ENCODE data around the gene FAN1.

Gene FAN1

GRCh38 chr15:30919877-30920550 lies 16.3 kb downstream of the FAN1 start:
- no peak for DNase-seq (ENCODE audit: low read depth in 3 of 3, low spot score in 1 of 3)

DNA sequence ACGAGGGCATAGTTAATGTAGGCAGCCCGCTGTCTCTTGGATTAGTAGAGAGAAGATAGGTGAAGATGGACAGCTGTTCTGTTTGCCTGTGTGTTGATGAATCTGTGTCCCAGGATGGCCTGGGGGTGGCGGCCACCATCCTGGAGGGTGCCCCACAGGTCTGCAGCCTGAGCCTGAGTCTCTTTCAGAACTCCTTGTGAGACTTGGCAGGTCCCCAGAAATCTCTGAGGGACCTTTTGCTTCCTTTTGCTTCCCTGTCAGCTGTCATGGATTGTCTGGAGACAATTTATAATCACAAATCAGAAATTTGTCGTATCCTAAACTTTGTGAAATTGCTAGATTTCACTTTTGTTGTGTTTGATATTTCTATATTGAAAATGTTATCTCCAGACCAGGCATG lies 17.4 kb downstream of the FAN1 start:
- no peak for DNase-seq (ENCODE audit: low read depth in 3 of 3, low spot score in 1 of 3)

- DNase-seq (ENCODE audit: low read depth in 3 of 3, low spot score in 1 of 3) = no peak
These were observed 18.2 kb downstream of the FAN1 start for GRCh38 chr15:30921781-30922479.

DNA sequence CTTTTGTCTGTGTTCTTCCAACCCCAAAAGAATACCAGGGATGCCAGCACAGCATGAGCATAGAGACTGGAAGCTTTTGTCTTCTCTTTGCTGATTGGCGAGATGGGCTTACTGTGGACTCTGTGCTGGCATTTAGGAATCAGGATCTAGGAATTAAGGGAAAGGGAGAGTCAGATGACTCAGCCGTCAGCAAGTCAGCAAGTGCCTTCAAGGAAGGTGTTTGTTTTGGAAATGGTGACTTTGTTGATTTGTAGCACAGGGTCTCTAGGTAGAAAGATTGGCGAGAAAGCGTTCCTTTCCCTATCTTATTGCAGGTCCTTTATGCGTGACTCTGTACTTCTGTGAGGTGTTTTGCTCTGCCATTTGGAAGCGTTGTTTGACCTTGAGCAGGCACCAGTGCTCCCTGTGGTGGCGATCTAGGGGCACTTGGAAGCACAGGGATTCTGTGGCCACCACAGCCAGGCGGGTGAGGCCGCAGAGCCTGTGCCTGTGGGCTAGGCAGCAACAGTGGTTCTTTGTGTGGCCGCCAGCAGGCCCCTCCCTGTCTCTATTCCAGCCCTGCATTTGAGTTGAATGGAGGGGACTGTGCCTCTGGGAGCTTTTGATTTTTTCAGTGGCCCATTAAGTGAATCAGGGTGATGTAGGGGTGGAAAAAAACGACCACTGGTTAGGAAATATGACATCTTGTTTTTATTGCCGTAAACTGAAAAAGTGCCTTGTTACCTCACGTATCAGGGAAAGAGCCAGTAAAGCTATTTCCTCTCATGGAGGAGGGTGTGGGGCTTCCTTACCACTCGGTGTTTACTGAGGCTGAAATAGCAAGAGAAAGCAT lies 19.0 kb downstream of the FAN1 start:
- DNase-seq (ENCODE audit: low read depth in 3 of 3, low spot score in 1 of 3) = no peak

- DNase-seq (ENCODE audit: low read depth in 3 of 3, low spot score in 1 of 3) = no peak
These were observed 19.7 kb downstream of the FAN1 start for GRCh38 chr15:30923429-30923828.

DNA sequence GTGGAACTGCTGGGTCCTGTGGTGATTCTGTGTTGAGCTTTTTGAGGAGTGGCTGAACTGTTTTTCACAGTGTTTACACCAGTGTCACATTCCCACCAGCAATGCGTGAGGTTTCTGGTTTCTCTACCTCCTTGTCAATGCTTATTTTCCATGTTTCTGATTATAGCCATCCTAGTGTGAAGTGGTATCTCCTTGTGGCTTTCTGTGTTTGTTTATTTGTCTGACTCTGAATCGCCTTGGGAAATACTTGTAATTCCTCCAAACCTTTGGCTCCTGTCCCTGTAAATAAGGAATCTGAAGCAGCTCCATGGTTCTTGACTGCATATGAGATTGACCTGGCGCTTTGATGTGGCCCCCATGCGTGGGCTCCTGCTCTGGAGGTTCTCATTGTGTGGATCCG lies 20.6 kb downstream of the FAN1 start:
- no peak for DNase-seq (ENCODE audit: low read depth in 3 of 3, low spot score in 1 of 3)

DNA sequence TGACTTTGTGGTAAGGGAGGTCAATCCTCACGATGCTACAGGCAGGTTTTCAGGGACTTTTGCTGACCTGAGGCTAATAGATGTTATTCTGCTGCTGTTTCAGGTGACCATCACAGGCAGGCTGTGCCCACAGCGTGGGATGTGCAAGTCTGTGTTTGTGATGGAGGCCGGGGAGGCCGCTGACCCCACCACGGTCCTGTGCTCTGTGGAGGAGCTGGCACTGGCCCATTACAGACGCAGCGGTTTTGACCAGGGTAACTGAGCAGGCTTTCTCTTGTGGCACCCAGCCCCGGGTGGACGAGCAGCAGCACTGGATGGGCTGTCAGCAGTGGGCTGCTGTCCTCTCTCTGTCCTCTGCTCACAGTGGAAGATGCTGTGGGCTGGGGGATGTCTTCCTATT lies 22.0 kb downstream of the FAN1 start:
- no peak for DNase-seq (ENCODE audit: low read depth in 3 of 3, low spot score in 1 of 3)

DNA sequence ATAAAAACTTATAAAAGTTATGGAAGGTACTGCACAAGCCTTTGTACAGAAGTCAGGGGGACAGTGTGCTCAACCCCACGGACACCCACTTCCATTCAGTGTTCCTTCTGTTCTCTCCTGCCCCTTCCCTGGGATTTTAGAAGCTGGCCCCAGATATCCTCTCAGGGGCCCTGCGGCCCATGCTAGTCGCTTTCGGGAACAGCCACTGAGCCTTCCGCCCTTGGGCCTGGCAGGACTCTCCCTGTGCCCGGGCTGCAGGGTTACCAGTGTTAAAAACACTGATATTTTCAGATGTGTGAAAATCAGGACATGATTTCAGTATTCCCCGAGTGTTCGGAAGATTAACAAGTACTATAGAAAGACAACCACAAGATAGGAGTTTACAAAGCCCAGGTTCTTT lies 22.4 kb downstream of the FAN1 start:
- no peak for DNase-seq (ENCODE audit: low read depth in 3 of 3, low spot score in 1 of 3)

GRCh38 chr15:30927148-30927761 lies 23.5 kb downstream of the FAN1 start:
- no peak for DNase-seq (ENCODE audit: low read depth in 3 of 3, low spot score in 1 of 3)

DNA sequence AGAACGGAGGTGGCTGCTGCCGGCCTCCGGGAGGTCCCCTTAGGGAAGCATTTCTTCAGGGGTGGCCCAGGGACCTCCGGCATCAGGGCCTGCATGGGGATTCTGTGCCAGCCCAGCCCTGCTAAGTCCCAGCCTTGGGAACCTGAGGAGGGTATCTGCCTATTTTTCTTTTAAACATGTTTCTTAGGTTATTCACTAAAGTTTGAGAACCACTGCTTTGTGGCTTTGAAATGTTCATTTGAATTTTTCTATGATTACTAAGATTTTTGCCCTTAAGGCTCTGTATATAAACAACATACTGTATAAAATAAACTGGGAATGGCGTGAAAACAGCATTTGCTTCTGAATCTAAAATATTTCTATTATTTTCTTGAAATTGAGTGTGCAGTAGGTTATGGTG lies 24.4 kb downstream of the FAN1 start:
- no peak for DNase-seq (ENCODE audit: low read depth in 3 of 3, low spot score in 1 of 3)

DNA sequence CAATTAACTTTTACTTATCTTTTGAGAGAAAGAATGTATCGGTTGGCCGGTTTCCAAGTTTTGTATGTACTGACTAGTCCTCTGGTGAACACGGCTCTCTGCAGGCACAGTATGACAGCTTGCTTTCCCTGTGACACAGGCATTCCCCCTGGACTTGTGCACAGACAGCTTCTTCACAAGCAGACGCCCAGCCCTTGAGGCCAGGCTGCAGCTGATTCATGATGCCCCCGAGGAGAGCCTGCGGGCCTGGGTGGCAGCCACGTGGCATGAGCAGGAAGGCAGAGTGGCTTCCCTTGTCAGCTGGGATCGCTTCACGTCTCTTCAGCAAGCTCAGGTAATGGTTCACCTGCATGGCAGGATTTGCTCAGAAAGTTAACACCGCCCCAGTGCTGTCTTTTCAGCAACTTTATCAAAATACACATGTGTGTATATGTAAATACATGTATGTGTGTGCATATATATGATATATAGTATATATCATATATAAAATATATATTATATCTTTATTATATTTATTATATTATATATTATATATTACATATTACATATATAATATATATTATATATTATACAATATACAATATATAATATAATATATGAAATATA lies 25.5 kb downstream of the FAN1 start:
- DNase-seq (ENCODE audit: low read depth in 3 of 3, low spot score in 1 of 3) = no peak

GRCh38 chr15:30929982-30930381 lies 26.3 kb downstream of the FAN1 start:
- no peak for DNase-seq (ENCODE audit: low read depth in 3 of 3, low spot score in 1 of 3)

DNA sequence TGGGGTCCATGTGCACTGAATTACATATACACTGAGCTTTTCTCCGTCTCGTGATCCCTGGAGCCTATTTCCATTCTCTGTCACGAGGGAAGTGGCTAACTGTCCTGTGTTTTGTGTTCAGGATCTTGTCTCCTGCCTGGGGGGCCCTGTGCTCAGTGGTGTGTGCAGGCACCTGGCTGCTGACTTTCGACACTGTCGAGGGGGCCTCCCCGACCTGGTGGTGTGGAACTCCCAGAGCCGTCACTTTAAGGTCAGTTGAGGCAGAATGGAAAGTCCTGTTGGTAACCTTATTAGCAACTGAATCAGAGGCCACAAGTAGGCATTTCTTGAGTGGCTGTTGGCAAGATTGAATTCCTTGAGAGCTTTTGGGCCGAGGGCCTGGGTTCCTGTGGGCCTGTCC lies 26.7 kb downstream of the FAN1 start:
- no peak for DNase-seq (ENCODE audit: low read depth in 3 of 3, low spot score in 1 of 3)

DNA sequence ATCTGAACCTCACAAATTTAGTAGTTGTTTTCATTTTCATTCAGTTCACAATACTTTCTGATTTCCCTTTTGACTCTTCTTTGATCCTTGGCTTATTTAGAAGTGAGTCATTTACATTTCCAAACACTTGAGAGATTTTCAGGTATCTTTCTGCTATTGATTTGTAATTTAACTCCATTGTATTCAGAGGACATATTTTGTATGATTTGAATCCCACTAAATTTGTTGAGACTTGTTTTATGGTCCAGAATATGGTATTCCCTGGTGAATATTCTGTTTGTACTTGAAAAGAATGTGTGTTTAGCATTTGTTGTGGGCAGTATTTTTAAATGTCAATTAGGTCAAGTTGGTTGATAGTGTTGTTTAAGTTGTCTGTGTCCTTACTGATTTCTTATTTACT lies 29.6 kb downstream of the FAN1 start:
- no peak for DNase-seq (ENCODE audit: low read depth in 3 of 3, low spot score in 1 of 3)

- no peak for DNase-seq (ENCODE audit: low read depth in 3 of 3, low spot score in 1 of 3)
These were observed 35.4 kb downstream of the FAN1 start for GRCh38 chr15:30939161-30939560.

DNA sequence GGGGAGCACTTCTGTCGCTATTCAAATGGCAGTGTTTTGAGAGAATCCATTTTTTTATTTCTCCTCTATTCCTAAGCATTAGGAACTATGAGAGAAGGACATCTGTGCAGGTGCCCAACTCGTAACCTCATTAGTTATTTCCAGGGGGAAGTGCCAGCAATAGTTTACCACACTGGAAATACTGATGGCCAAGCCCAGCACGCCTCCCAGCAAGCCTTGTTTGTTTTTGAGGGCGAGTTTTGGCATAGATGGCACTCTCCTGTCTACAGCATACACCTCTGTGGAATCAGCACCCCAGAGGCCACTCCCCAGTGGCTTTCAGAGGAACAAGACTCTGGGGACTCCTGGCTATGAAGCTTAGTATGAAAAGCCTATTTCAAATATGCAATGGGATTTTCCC lies 36.6 kb downstream of the FAN1 start:
- DNase-seq (ENCODE audit: low read depth in 3 of 3, low spot score in 1 of 3) = no peak

GRCh38 chr15:30941520-30941919 lies 37.8 kb downstream of the FAN1 start:
- DNase-seq (ENCODE audit: low read depth in 3 of 3, low spot score in 1 of 3) = no peak

GRCh38 chr15:30943654-30944335 lies 40.1 kb downstream of the FAN1 start:
- no peak for DNase-seq (ENCODE audit: low read depth in 3 of 3, low spot score in 1 of 3)

GRCh38 chr15:30953183-30953582 lies 49.5 kb downstream of the FAN1 start:
- no peak for DNase-seq (ENCODE audit: low read depth in 3 of 3, low spot score in 1 of 3)

DNA sequence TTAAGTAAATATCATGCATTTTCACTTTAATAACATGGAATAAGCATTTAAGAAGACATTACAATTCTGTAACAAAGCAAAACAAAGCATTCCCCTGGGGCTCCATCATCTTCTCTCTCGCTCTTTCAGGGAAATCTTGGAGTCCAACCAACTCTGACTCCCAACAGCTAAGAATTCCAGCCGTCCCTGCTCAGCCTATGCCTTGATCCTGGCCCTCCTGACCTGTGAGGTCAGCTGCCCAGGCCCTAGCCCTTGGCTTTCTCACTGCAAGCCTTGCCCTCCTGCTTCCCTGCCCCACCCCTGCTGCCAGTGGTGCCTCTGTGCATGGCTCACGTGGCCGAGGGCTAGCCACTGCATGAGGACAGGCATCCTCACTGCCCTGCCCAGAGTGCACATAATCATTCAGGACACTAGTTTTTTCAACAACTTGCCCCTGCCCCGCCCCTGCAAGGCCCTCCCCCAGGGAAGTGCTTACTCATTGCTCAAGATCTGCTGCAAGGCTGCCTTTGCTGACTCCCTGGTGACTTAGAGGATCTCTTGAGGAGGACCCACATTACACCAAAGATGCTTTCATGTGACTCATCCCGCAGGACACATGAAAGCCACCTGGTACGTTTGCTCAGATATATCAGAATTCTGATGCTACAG lies 50.1 kb downstream of the FAN1 start:
- no peak for DNase-seq (ENCODE audit: low read depth in 3 of 3, low spot score in 1 of 3)
